HepG2 (cell line): ENCODE results near the gene OR5AN1.

ENCODE experiments used
- CAMTA2 ChIP-seq: sonication (generic); formaldehyde crosslinking; IDR thresholded peaks from 2 replicates; pipeline ENCODE4 v1.4.0; 2020; ENCODE audit warnings: mild to moderate bottlenecking, missing genetic modification reagents, borderline replicate concordance
- CTCF ChIP-seq: sonication (generic); formaldehyde crosslinking; IDR thresholded peaks from 2 replicates; pipeline ENCODE4 v1.5.0; 2020; ENCODE audit warnings: mild to moderate bottlenecking, missing genetic modification reagents, moderate library complexity
- EP300 ChIP-seq, 3 experiments: sonication (generic) in 1 of 3; formaldehyde crosslinking in 1 of 3; IDR thresholded peaks; 2 replicates each; pipeline versions ENCODE4 v1.5.1 to v1.6.1; 2011 to 2020; ENCODE audit warnings: low read depth in 2 of 3, low read length in 2 of 3, borderline replicate concordance in 1 of 3, improper control_type of control experiment in 1 of 3, mild to moderate bottlenecking in 1 of 3, missing genetic modification reagents in 1 of 3, moderate library complexity in 1 of 3
- JUN ChIP-seq: sonication (generic); formaldehyde crosslinking; IDR thresholded peaks from 2 replicates; pipeline ENCODE4 v1.4.0; 2020; ENCODE audit warnings: mild to moderate bottlenecking, missing genetic modification reagents
- RXRA ChIP-seq: sonication (generic); formaldehyde crosslinking; IDR thresholded peaks from 2 replicates; pipeline ENCODE4 v1.5.1; 2020; ENCODE audit warnings: missing genetic modification reagents
- ZBTB4 ChIP-seq: sonication (generic); formaldehyde crosslinking; IDR thresholded peaks from 2 replicates; pipeline ENCODE4 v1.4.0; 2020; ENCODE audit warnings: missing genetic modification reagents, mild to moderate bottlenecking, borderline replicate concordance
- ZKSCAN8 ChIP-seq: IDR thresholded peaks from 2 replicates; pipeline ENCODE4 v1.6.1; 2016; ENCODE audit warnings: borderline replicate concordance, missing genetic modification reagents, missing compliant biosample characterization
- ZNF317 ChIP-seq: sonication (generic); formaldehyde crosslinking; IDR thresholded peaks from 2 replicates; pipeline ENCODE4 v1.5.0; 2020; ENCODE audit warnings: mild to moderate bottlenecking, missing genetic modification reagents
- ZNF562 ChIP-seq: sonication (generic); formaldehyde crosslinking; IDR thresholded peaks from 2 replicates; pipeline ENCODE4 v1.8.0; 2022; ENCODE audit warnings: missing genetic modification reagents, borderline replicate concordance

GRCh38 chr11:59336931-59337330, 21.8 kb upstream of the OR5AN1 start:
- TF ChIP-seq CTCF (CRISPR knock-in tag) = no peak
- no peak for TF ChIP-seq ZNF562 (CRISPR knock-in tag)
- no peak for TF ChIP-seq JUN (CRISPR knock-in tag)
- no peak for TF ChIP-seq ZKSCAN8
- TF ChIP-seq CAMTA2 = no peak
- no peak for TF ChIP-seq ZNF317 (CRISPR knock-in tag)
- no peak for TF ChIP-seq EP300 (IDR thresholded peaks at IDR 0.05; ENCODE audit: low read depth in 2 of 2, low read length in 2 of 2)
- TF ChIP-seq EP300 (CRISPR knock-in tag; IDR thresholded peaks at IDR 0.05; ENCODE audit: borderline replicate concordance) = no peak
- TF ChIP-seq RXRA = no peak
- TF ChIP-seq ZBTB4 (CRISPR knock-in tag) = no peak
